Lung (tissue), 12 donors: ENCODE results near the gene MTUS2. TPM values are rescaled to one million over a fixed set of nuclear protein-coding genes. Genes with fewer than 3 reads are reported as not detected.

Experiments
- ATAC-seq: fragments of 200-7000 bp; cut with Tn5 transposase; one replicate; pipeline ENCODE4 v1.9.1; 2020; ENCODE audit warnings: moderate number of reproducible peaks; ENCODE audit not compliant: insufficient read depth, low FRiP score
- DNase-seq, 3 donors: peaks; one replicate each; pipeline ENCODE4 v3.0.0-alpha.2; 2013 to 2017
- H3K27ac ChIP-seq, 2 donors: one replicate each; pipeline ENCODE4 v1.5.1; 2013; ENCODE audit warnings: mild to moderate bottlenecking in 2 of 2, moderate library complexity in 2 of 2, control low read depth in 1 of 2, inconsistent platforms in 1 of 2, low read depth in 1 of 2, low read length in 1 of 2
- H3K27me3 ChIP-seq, 3 donors: one replicate each; pipeline ENCODE4 v1.5.1; 2013; ENCODE audit warnings: low read length in 2 of 3; ENCODE audit not compliant: control insufficient read depth in 3 of 3, insufficient read depth in 3 of 3
- H3K36me3 ChIP-seq, 4 donors: one replicate each; pipeline ENCODE4 v1.5.1; 2013; ENCODE audit warnings: low read length in 4 of 4, mild to moderate bottlenecking in 1 of 4, moderate library complexity in 1 of 4; ENCODE audit not compliant: control insufficient read depth in 4 of 4, insufficient read depth in 4 of 4
- H3K4me1 ChIP-seq, 5 donors: one replicate each; pipeline ENCODE4 v1.5.1; 2013; ENCODE audit warnings: low read length in 5 of 5, mild to moderate bottlenecking in 2 of 5, moderate library complexity in 1 of 5; ENCODE audit not compliant: control insufficient read depth in 5 of 5, insufficient read depth in 5 of 5
- H3K4me3 ChIP-seq: one replicate; pipeline ENCODE4 v1.5.1; 2013; ENCODE audit warnings: mild to moderate bottlenecking, control low read depth, moderate library complexity
- H3K9ac ChIP-seq, 2 donors: one replicate each; pipeline ENCODE4 v1.5.1; 2013; ENCODE audit warnings: low read length in 2 of 2, control low read depth in 1 of 2; ENCODE audit not compliant: insufficient read depth in 1 of 2
- H3K9me3 ChIP-seq, 4 donors: one replicate each; pipeline ENCODE4 v1.5.1; 2013; ENCODE audit warnings: low read length in 3 of 4, mild to moderate bottlenecking in 1 of 4, moderate library complexity in 1 of 4; ENCODE audit not compliant: control insufficient read depth in 4 of 4, insufficient read depth in 3 of 4
- WGBS, 2 donors: extraction: QIAGEN DNeasy Blood & Tissue Kit; methylation state at CpG; one replicate each; pipeline ENCODE4 v1.1.7; 2013; 5-methylcytosine and 5-hydroxymethylcytosine counted together
- polyA plus RNA-seq, 2 donors: library from polyadenylated mRNA; stranded (reverse); fragments of 200-250 nt; gene quantifications; one replicate each; pipeline ENCODE4 v1.2.1, GENCODE V29; 2013
- total RNA-seq, 2 donors: library from RNA; depleted of rRNA in 1 of 2; stranded (reverse); fragments of >200 nt in 1 of 2; gene quantifications; one replicate each; pipeline ENCODE4 v1.2.1, GENCODE V29; 2014 to 2021
- TF ChIP-seq, protein P1 (sequence below): IDR thresholded peaks from 2 replicates; pipeline ENCODE4 v1.5.1; 2012; ENCODE audit warnings: mild to moderate bottlenecking; ENCODE audit errors: control extremely low read depth, extremely low read depth
- donor health status: control.
- donor health status: control.
- donor health status: Bipolar disorder and iron deficiency.
- donor health status: healthy.
- donor health status: DM: yes; HTN: yes; CAD: no.

MTUS2 gene
- total and polyA plus RNA-seq, 4 donors: 0.03 to 0.54 (median 0.08) TPM

DNA sequence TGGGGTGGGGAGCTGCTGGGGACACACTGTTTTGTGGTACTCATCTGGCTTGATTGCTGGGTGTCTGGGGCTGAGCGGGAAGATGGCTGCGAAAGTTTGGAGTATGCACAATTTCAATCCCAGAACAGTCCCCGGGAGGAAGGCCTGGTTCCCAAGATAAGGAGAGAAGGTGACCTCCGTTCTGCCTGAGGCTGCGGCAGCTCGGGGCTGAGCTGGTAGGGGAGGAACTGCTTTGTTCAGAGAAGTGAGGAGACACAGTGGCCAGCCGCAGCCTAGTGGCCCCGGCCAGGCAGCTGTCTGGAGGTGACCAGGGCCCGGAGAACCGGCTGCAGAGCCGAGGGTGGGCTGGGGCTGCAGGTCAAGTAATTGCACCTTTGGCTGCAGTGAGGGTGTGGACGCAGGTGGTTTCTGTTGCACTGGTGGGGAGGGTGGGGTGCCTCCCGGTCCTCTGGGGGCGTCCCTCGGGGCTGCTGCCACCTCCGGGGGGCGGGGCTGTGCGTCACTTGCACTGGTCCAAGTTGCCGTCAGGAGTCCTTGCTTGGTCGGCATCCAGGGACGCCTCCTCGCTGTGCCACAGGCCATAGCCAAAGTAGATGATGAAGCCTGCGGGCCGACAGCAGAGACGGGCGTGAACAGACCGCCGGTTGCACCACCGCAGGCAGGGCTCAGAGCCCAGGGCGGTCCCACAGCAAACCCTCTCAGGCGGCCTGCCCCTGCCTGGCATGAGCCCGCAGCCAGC lies 694.0 kb downstream of the MTUS2 start:
- Histone ChIP-seq H3K4me1 (peaks cover 0 to 3% (median 0%) of the 10 kb centered on the region in 5 donors), H3K9me3 (no peaks in the 10 kb centered on the region), H3K4me3 (no peak overlapping the region), H3K9ac (no peak overlapping the region), H3K27ac (no peak overlapping the region), H3K36me3 (peaks cover 0 to 36% (median 12%) of the 10 kb centered on the region in 4 donors), H3K27me3 (no peaks in the 10 kb centered on the region)
- ATAC-seq: no peak
- DNase-seq: no peak
- 95 to 96% methylated on average over 30 to 32 of the region's 32 CpGs for WGBS, 2 donors
- TF ChIP-seq, protein P1, sequence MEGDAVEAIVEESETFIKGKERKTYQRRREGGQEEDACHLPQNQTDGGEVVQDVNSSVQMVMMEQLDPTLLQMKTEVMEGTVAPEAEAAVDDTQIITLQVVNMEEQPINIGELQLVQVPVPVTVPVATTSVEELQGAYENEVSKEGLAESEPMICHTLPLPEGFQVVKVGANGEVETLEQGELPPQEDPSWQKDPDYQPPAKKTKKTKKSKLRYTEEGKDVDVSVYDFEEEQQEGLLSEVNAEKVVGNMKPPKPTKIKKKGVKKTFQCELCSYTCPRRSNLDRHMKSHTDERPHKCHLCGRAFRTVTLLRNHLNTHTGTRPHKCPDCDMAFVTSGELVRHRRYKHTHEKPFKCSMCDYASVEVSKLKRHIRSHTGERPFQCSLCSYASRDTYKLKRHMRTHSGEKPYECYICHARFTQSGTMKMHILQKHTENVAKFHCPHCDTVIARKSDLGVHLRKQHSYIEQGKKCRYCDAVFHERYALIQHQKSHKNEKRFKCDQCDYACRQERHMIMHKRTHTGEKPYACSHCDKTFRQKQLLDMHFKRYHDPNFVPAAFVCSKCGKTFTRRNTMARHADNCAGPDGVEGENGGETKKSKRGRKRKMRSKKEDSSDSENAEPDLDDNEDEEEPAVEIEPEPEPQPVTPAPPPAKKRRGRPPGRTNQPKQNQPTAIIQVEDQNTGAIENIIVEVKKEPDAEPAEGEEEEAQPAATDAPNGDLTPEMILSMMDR: no peak

DNA sequence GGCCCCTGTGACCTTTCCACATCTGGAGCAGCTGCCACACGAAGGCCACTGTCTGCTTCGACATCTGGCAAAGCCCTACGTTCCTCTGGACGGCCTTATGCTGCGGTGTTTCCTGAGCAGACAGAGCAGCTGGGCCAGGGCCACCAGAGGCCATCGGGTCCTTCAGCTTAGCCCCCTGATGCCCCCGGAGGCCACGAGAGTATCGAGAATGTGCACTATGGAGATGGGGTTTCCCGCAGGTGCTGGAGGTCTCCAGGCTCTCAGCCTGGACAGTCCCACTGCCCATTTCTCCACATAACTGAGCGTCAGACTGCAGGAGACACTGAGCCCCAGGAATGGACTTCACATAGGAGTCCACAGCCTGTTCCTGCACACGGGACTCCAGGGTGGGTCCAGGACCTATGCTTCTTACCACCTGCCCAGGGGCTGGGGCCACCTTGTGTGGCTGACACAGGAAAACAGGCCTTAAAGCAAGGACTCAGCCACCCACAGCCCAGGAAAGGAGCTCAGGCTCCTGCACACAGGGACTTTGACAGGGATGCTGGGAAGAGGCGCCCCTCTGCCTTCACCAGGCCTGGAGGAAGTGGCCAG lies 694.7 kb downstream of the MTUS2 start:
- 83 to 85% methylated on average over 13 of the region's 13 CpGs for WGBS, 2 donors
- H3K36me3 ChIP-seq: peaks cover 0 to 36% (median 12%) of the 10 kb centered on the region in 4 donors
- no peak for DNase-seq
- no peak for ATAC-seq
- H3K9me3 ChIP-seq: no peaks in the 10 kb centered on the region
- H3K4me1 ChIP-seq: peaks cover 0 to 3% (median 0%) of the 10 kb centered on the region in 5 donors
- H3K9ac ChIP-seq: no peak overlapping the region
- no peak overlapping the region for H3K4me3 ChIP-seq
- H3K27ac ChIP-seq: no peak overlapping the region
- no peaks in the 10 kb centered on the region for H3K27me3 ChIP-seq
- TF ChIP-seq, protein P1: no peak

GRCh38 chr13:29515372-29515771 lies 695.2 kb downstream of the MTUS2 start:
- Histone ChIP-seq H3K9ac (no peak overlapping the region), H3K4me1 (peaks cover 0 to 3% (median 0%) of the 10 kb centered on the region in 5 donors), H3K27ac (no peak overlapping the region), H3K4me3 (no peak overlapping the region), H3K9me3 (no peaks in the 10 kb centered on the region), H3K36me3 (peaks cover 0 to 36% (median 12%) of the 10 kb centered on the region in 4 donors), H3K27me3 (no peaks in the 10 kb centered on the region)
- no peak for DNase-seq
- WGBS, 2 donors: 92 to 94% methylated on average over 7 of the region's 7 CpGs
- ATAC-seq: no peak
- TF ChIP-seq, protein P1: no peak
